ENCODE results near the gene TLK1. TPM values are rescaled to one million over a fixed set of nuclear protein-coding genes. Genes with fewer than 3 reads are reported as not detected.

Gene TLK1
- total and polyA plus RNA-seq, 7 experiments from 2014 or later: 40.0 to 191 (median 113) TPM

DNA sequence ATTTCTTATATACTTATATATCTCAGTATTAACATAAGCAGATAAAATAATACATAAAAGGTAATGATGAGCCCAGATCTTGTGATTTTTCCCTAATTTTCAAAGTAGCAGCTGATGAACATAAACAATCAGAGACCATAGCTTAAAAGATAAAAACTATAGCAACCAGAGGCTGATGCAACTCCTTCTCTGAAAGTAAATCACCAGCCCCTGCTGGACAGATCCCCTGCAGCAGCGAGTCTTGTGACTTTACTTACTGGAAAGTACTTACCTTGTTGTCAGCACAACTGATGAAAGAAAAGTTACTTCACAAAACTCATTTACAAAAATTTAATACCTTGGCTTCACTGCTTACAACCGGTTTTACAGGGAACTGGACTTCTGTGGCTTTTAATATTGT, 164.4 kb downstream of the TLK1 start:
- Histone ChIP-seq H3K4me3 (ENCODE audit: low read length) (no peak overlapping the region), H3K27me3 (ENCODE audit: control insufficient read depth in 2 of 2, insufficient read depth in 2 of 2, low read length in 2 of 2) (no peaks in the 10 kb centered on the region), H3K9me3 (ENCODE audit: control insufficient read depth in 2 of 3, low read length in 3 of 3) (no peaks in the 10 kb centered on the region), H3K27ac (ENCODE audit: low read depth, low read length) (no peak overlapping the region), H3K36me3 (ENCODE audit: control insufficient read depth in 2 of 3, insufficient read depth in 3 of 3, low read length in 3 of 3) (peaks cover 0 to 55% (median 0%) of the 10 kb centered on the region in 3 experiments), H3K4me1 (ENCODE audit: control insufficient read depth in 2 of 2, insufficient read depth in 2 of 2, low read length in 2 of 2) (no peaks in the 10 kb centered on the region)
- H3K36me3 Mint-ChIP-seq: peaks cover 0 to 52% (median 24%) of the 10 kb centered on the region in 5 donors
- DNase-seq: no peak
- H3K9me3 Mint-ChIP-seq: no peaks in the 10 kb centered on the region
- H3K4me3 Mint-ChIP-seq: no peak overlapping the region
- peak overlapping the region in 1 of 9 donors; percentile 10 for H3K27ac Mint-ChIP-seq
- intact Hi-C loops (cut with micrococcal nuclease): no loop called here
- ChIA-PET CTCF (no interaction called here), POLR2A (no interaction called here)
- ATAC-seq: no peak
- no peaks in the 10 kb centered on the region for H3K27me3 Mint-ChIP-seq
- peaks cover 0 to 12% (median 4%) of the 10 kb centered on the region in 7 donors for H3K4me1 Mint-ChIP-seq

DNA sequence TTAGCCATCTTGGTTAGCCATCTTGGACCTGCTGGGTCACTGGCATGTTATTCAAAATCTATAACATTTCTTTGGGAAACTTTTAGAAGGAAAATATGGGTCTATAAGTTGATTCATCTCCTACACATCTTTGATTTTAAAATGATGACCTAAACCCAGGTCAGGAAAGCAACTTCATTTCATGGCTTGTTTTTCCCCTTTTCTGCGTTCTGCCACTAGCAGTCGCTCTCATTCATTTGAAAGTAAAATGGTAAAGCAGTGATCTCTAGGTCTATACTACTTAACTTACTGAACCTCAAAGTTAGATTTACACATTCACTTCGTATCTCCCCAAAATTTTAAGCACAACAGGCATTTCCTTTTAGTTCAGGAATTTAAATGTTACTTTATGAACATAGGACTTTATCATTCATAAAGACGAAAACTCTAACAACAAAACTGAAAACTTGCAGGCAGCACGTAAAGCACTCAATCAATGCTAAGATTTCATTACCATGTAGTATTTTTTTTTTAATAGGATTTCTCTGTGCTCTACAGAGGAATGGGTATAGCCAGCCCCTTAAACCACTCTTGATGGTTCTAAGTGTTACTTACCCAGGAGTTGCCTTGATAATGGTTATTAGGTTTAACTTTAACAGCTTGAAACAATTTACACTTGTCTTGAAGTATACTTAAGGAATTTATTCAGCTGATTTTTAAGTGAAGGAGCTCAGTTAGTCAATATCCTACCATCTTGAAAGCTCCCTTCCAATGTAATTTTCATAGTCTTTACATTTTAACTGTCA, 169.1 kb downstream of the TLK1 start:
- H3K4me1 Mint-ChIP-seq: peaks cover 0 to 19% (median 10%) of the 10 kb centered on the region in 7 donors
- Histone ChIP-seq H3K4me1 (ENCODE audit: control insufficient read depth in 2 of 2, insufficient read depth in 2 of 2, low read length in 2 of 2) (no peaks in the 10 kb centered on the region), H3K9me3 (ENCODE audit: control insufficient read depth in 2 of 3, low read length in 3 of 3) (no peaks in the 10 kb centered on the region), H3K27ac (ENCODE audit: low read depth, low read length) (no peak overlapping the region), H3K27me3 (ENCODE audit: control insufficient read depth in 2 of 2, insufficient read depth in 2 of 2, low read length in 2 of 2) (no peaks in the 10 kb centered on the region), H3K4me3 (ENCODE audit: low read length) (no peak overlapping the region), H3K36me3 (ENCODE audit: control insufficient read depth in 2 of 3, insufficient read depth in 3 of 3, low read length in 3 of 3) (peaks cover 0 to 36% (median 0%) of the 10 kb centered on the region in 3 experiments)
- CTCF ChIA-PET: interaction anchor here (1.0 kb wide), 2 partner anchors 166 to 167 kb away, joined by 4 to 6 read pairs; no protein-coding TSS in a partner anchor
- H3K4me3 Mint-ChIP-seq: no peak overlapping the region
- POLR2A ChIA-PET: interaction anchor here (0.7 to 1.0 kb wide), 3 partner anchors 7 to 167 kb away, joined by 3 read pairs; no protein-coding TSS in a partner anchor
- intact Hi-C loops (cut with micrococcal nuclease): loop anchor here in 1 of 2 donors (2.0 to 5.0 kb wide), 3 partner anchors 19 to 166 kb away; no protein-coding TSS in a partner anchor
- H3K27ac Mint-ChIP-seq: peak overlapping the region in 6 of 9 donors; percentile 15 to 63 (median 36)
- DNase-seq (no peak), ATAC-seq (no peak)
- H3K27me3 Mint-ChIP-seq: no peaks in the 10 kb centered on the region
- peaks cover 0 to 43% (median 13%) of the 10 kb centered on the region in 5 donors for H3K36me3 Mint-ChIP-seq
- no peaks in the 10 kb centered on the region for H3K9me3 Mint-ChIP-seq

DNA sequence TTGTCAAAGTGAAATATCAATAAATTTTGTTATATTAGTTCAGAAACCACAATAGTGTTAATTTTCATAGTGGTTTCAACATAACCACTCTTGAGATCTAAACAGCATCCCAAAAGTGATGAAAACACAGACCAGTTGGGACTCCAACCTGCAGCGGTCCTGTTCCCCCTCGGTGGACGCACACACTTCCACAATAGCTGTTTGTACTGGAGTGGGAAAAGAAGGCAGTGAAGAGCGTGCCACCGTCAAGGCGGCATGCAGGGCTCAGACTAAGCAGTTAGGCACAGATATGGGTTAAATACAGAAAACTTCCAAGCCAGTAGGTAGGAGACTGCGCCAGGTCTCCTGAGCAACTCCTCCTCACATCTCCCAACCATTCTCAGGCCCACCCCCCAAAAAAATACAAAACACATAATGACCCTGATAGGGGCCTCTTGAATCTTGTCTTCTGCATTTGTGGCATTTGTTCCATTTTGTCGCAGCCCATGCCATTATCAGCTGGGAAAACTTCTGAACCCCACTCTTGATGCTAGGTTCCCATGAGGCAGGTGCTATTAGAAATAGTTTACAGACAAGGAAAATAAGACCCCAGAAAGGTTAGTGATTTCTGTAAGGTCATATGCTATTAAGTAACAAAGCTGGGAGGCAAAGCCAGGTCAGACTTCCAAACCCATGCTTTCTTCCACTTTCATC, 174.0 kb downstream of the TLK1 start:
- H3K36me3 Mint-ChIP-seq: peaks cover 0 to 22% (median 8%) of the 10 kb centered on the region in 5 donors
- no peaks in the 10 kb centered on the region for H3K4me1 ChIP-seq (ENCODE audit: control insufficient read depth in 2 of 2, insufficient read depth in 2 of 2, low read length in 2 of 2)
- H3K27me3 Mint-ChIP-seq: no peaks in the 10 kb centered on the region
- H3K9me3 ChIP-seq (ENCODE audit: control insufficient read depth in 2 of 3, low read length in 3 of 3): no peaks in the 10 kb centered on the region
- ChIA-PET CTCF (no interaction called here), POLR2A (interaction anchor here (0.6 to 1.0 kb wide), 2 partner anchors 30 to 97 kb away, joined by 3 to 4 read pairs; no protein-coding TSS in a partner anchor)
- no peaks in the 10 kb centered on the region for H3K27me3 ChIP-seq (ENCODE audit: control insufficient read depth in 2 of 2, insufficient read depth in 2 of 2, low read length in 2 of 2)
- no peaks in the 10 kb centered on the region for H3K9me3 Mint-ChIP-seq
- intact Hi-C loops (cut with micrococcal nuclease): no loop called here
- H3K4me1 Mint-ChIP-seq: peaks cover 0 to 15% (median 10%) of the 10 kb centered on the region in 7 donors
- peaks cover 0 to 3% (median 0%) of the 10 kb centered on the region in 3 experiments for H3K36me3 ChIP-seq (ENCODE audit: control insufficient read depth in 2 of 3, insufficient read depth in 3 of 3, low read length in 3 of 3)
- DNase-seq (no peak), ATAC-seq (no peak)
- peak overlapping the region in 2 of 9 donors; percentile 57 to 64 for H3K27ac Mint-ChIP-seq
- no peak overlapping the region for H3K4me3 Mint-ChIP-seq
- H3K4me3 ChIP-seq (ENCODE audit: low read length): no peak overlapping the region
- H3K27ac ChIP-seq (ENCODE audit: low read depth, low read length): no peak overlapping the region

DNA sequence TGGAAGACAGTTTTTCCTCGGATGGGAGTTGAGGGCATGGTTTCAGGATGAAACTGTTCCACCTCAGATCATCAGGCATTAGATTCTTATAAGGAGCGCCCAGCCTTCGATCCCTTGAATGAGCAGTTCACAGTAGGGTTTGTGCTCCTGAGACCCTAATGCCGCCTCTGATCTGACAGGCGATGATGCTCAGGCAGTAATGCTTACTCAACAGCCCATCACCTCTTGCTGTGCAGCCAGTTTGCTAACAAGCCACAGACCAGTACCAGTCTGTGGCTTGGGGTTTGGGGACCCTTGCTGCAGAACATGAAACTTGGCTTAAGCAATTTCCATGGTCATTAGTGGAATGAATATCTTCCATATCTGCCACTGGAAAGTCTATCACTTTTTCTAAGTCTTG, 175.3 kb downstream of the TLK1 start:
- no peaks in the 10 kb centered on the region for H3K4me1 ChIP-seq (ENCODE audit: control insufficient read depth in 2 of 2, insufficient read depth in 2 of 2, low read length in 2 of 2)
- ChIA-PET CTCF (interaction anchor here (1.5 kb wide), 1 partner anchor 428 kb away, joined by 3 read pairs; no protein-coding TSS in a partner anchor), POLR2A (no interaction called here)
- peaks cover 0 to 13% (median 4%) of the 10 kb centered on the region in 5 donors for H3K36me3 Mint-ChIP-seq
- H3K36me3 ChIP-seq (ENCODE audit: control insufficient read depth in 2 of 3, insufficient read depth in 3 of 3, low read length in 3 of 3): peaks cover 0 to 2% (median 0%) of the 10 kb centered on the region in 3 experiments
- H3K27me3 Mint-ChIP-seq: no peaks in the 10 kb centered on the region
- ATAC-seq (no peak), DNase-seq (no peak)
- H3K27me3 ChIP-seq (ENCODE audit: control insufficient read depth in 2 of 2, insufficient read depth in 2 of 2, low read length in 2 of 2): no peaks in the 10 kb centered on the region
- peak overlapping the region in 3 of 9 donors; percentile 3 to 22 (median 13) for H3K27ac Mint-ChIP-seq
- no peaks in the 10 kb centered on the region for H3K9me3 ChIP-seq (ENCODE audit: control insufficient read depth in 2 of 3, low read length in 3 of 3)
- H3K4me1 Mint-ChIP-seq: peaks cover 0 to 5% (median 0%) of the 10 kb centered on the region in 7 donors
- no peak overlapping the region for H3K4me3 Mint-ChIP-seq
- H3K9me3 Mint-ChIP-seq: no peaks in the 10 kb centered on the region
- no peak overlapping the region for H3K27ac ChIP-seq (ENCODE audit: low read depth, low read length)
- intact Hi-C loops (cut with micrococcal nuclease): no loop called here
- H3K4me3 ChIP-seq (ENCODE audit: low read length): no peak overlapping the region

DNA sequence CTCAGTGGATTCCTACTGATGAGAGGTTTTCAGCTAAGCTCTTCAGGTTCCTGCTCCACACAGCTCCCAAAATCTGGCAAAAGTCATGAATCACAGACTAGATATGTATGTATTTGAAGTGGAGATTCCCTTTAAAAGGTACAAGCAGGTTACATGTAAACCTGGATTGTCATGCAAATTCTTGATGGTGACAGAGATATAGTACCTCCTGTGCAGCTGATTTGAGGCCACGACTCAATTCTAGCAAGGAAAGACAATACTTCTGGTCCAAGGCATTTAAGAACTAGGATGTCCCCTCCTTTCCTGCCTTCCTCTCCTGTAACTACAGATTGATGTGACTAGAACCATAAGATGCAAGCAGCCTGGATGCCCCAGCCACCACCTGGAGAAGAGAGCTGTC, 176.6 kb downstream of the TLK1 start:
- H3K4me3 Mint-ChIP-seq: no peak overlapping the region

DNA sequence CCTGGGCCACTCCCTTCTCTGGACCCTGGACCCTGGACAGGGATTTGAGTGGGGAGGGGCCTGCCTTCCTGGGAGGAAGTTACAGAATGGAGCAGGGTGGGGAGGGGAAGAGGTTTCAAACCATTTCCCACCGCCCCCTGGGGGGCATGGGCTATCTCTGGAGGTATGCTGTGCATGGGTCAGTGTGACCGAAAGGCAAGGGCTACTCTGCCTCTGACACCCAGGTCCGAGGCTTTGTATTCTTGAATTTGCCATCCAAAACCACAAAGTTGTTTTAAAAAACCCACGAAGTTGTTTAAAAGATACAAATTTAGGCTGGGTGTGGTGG, 184.8 kb downstream of the TLK1 start:
- ChIA-PET CTCF (interaction anchor here (1.4 to 5.6 kb wide), 5 partner anchors 108 to 441 kb away, joined by 3 to 56 read pairs (median 11); no protein-coding TSS in a partner anchor), POLR2A (no interaction called here)
- no peak for ATAC-seq

More for the DNA sequence above, 176.6 kb downstream of the TLK1 start:
- Mint-ChIP-seq H3K36me3 (peaks cover 0 to 9% (median 4%) of the 10 kb centered on the region in 5 donors), H3K27me3 (no peaks in the 10 kb centered on the region), H3K27ac (peak overlapping the region in 5 of 9 donors; percentile 6 to 71 (median 39)), H3K4me1 (peaks cover 0 to 5% (median 0%) of the 10 kb centered on the region in 7 donors), H3K9me3 (no peaks in the 10 kb centered on the region)
- H3K36me3 ChIP-seq (ENCODE audit: control insufficient read depth in 2 of 3, insufficient read depth in 3 of 3, low read length in 3 of 3): peaks cover 0 to 2% (median 0%) of the 10 kb centered on the region in 3 experiments
- H3K4me3 ChIP-seq (ENCODE audit: low read length): no peak overlapping the region
- H3K27me3 ChIP-seq (ENCODE audit: control insufficient read depth in 2 of 2, insufficient read depth in 2 of 2, low read length in 2 of 2): no peaks in the 10 kb centered on the region
- POLR2A ChIA-PET: interaction anchor here (0.6 to 0.7 kb wide), 3 partner anchors 8 to 104 kb away, joined by 3 read pairs; no protein-coding TSS in a partner anchor
- no peak for ATAC-seq
- H3K4me1 ChIP-seq (ENCODE audit: control insufficient read depth in 2 of 2, insufficient read depth in 2 of 2, low read length in 2 of 2): no peaks in the 10 kb centered on the region
- intact Hi-C loops (cut with micrococcal nuclease): no loop called here
- H3K27ac ChIP-seq (ENCODE audit: low read depth, low read length): no peak overlapping the region
- DNase-seq: no peak
- H3K9me3 ChIP-seq (ENCODE audit: control insufficient read depth in 2 of 3, low read length in 3 of 3): no peaks in the 10 kb centered on the region
- CTCF ChIA-PET: interaction anchor here (1.0 to 1.5 kb wide), 3 partner anchors 11 to 430 kb away, joined by 3 read pairs; no protein-coding TSS in a partner anchor

More for the DNA sequence above, 184.8 kb downstream of the TLK1 start:
- H3K36me3 ChIP-seq (ENCODE audit: control insufficient read depth in 2 of 3, insufficient read depth in 3 of 3, low read length in 3 of 3): no peaks in the 10 kb centered on the region
- intact Hi-C loops (cut with micrococcal nuclease): loop anchor here in 1 of 2 donors (5.0 kb wide), 1 partner anchor 126 kb away; no protein-coding TSS in a partner anchor
- H3K27me3 ChIP-seq (ENCODE audit: control insufficient read depth in 2 of 2, insufficient read depth in 2 of 2, low read length in 2 of 2): no peaks in the 10 kb centered on the region
- no peaks in the 10 kb centered on the region for H3K9me3 ChIP-seq (ENCODE audit: control insufficient read depth in 2 of 3, low read length in 3 of 3)
- no peak overlapping the region for H3K27ac ChIP-seq (ENCODE audit: low read depth, low read length)
- peaks cover 4 to 11% of the 10 kb centered on the region in 2 donors for H3K4me1 ChIP-seq (ENCODE audit: control insufficient read depth in 2 of 2, insufficient read depth in 2 of 2, low read length in 2 of 2)
- Mint-ChIP-seq H3K9me3 (no peaks in the 10 kb centered on the region), H3K4me3 (no peak overlapping the region), H3K4me1 (peaks cover 5 to 20% (median 10%) of the 10 kb centered on the region in 7 donors), H3K27ac (no peak overlapping the region), H3K36me3 (no peaks in the 10 kb centered on the region), H3K27me3 (no peaks in the 10 kb centered on the region)
- H3K4me3 ChIP-seq (ENCODE audit: low read length): no peak overlapping the region
- no peak for DNase-seq
